GM21576 (cell line): ENCODE data around the gene SERPINA9.
A peak's percentile ranks its signal among the peaks of the same experiment; 100 is the strongest.
"Not testable (repeated sequence)": the region's sequence is repeated elsewhere in the genome, so short reads cannot be mapped to it uniquely, and the experiment has no call there.

Experiments used
- ATAC-seq: cut with Tn5 transposase; IDR thresholded peaks from one replicate; pipeline ENCODE4 v1.9.1; 2021; ENCODE audit warnings: mild to moderate bottlenecking, moderate library complexity; ENCODE audit not compliant: unreplicated experiment

SERPINA9 gene

GRCh38 chr14:94486883-94487282, 10.9 kb upstream of the SERPINA9 start:
- no peak for ATAC-seq

DNA sequence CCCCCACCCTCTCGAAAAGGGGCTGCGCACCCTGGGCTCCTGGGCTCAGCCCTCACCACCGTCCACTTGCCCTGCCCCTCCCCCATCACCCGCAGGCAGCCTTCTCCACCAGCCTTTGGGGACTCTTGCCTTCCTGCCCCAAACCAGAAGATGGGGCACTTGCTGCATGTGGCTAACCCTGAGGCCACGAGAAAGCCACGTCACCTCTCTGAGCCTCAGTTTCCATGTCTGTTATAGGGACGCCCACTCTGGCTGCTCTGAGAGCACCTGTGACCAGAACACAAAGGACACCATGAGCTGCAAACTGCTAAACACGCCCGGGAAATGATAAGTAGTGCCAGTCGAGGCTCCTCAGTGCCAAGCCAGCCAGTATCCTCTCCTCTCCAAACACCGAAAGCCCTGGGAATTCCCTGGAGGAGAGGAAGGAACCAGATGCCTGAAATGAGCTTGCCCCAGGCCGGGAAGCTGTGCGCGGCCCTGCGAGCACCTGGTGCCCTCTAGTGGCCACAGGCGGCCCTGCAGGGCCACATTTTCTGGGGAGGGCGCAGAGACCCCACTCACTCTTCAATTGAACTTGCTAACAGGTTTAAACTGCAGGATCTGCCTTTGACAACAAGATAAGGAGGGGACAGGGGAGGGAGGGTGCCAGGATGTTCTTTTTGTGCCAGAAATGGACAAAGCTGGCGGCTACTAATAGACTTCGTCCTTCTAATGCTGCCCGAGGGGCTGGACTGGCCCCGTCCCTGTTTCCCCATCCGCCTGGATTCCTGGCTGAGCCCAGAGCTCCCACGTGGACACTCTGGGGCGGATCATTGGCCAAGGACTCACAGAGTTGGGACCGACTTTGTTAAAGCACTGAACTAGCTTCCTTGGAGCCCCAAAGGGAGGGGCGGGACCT, 10.2 kb upstream of the SERPINA9 start:
- no peak for ATAC-seq

GRCh38 chr14:94484481-94484880, 8.5 kb upstream of the SERPINA9 start:
- ATAC-seq: no peak

- ATAC-seq: no peak
These were observed 7.8 kb upstream of the SERPINA9 start for GRCh38 chr14:94483729-94484275.

- ATAC-seq: peak; percentile 61
These were observed 7.1 kb upstream of the SERPINA9 start for GRCh38 chr14:94483071-94483451.

DNA sequence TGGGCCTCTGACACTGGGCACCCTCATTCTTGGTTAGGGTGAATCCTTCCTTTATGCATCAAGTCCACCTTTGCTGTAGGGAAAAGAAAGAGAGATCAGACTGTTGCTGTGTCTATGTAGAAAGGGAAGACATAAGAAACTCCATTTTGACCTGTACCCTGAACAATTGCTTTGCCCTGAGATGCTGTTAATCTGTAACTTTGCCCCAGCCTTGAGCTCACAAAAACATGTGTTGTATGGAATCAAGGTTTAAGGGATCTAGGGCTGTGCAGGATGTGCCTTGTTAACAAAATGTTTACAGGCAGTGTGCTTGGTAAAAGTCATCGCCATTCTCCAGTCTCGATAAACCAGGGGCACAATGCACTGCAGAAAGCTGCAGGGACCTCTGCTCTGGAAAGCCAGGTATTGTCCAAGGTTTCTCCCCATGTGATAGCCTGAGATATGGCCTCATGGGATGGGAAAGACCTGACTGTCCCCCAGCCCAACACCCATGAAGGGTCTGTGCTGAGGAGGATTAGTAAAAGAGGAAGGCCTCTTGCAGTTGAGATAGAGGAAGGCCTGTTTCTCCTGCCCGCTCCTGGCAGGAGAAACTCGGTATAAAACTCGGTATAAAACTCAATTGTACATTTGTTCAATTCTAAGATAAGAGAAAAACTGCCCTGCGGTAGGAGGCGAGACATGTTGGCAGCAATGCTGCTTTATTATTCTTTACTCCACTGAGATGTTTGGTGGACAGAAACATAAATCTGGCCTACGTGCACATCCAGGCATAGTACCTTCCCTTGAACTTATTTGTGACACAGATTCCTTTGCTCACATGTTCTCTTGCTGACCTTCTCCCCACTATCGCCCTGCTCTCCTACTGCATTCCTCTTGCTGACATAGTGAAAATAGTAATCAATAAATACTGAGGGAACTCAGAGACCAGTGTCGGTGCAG, 6.4 kb upstream of the SERPINA9 start:
- not testable (repeated sequence) for ATAC-seq

GRCh38 chr14:94481468-94482131, 5.6 kb upstream of the SERPINA9 start:
- ATAC-seq: no peak

DNA sequence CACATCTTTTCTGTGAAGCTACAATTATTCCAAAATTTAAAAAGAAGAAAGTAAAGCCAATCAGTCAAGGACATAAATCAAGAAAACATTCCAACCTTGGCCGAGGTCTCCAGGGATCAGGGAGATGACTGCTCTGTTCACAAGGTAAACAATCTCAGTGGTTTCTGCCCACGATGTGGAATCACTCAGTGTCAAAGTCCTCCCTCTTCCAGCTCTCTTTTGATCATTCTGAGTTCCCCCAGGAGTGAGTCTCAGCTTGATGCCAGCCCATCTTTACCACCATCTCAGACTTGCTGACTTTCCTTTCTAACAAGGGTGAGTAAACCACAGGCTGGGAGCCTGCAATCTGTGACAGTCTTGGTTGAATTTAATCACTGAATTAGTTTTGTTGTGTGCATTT, 4.8 kb upstream of the SERPINA9 start:
- no peak for ATAC-seq

DNA sequence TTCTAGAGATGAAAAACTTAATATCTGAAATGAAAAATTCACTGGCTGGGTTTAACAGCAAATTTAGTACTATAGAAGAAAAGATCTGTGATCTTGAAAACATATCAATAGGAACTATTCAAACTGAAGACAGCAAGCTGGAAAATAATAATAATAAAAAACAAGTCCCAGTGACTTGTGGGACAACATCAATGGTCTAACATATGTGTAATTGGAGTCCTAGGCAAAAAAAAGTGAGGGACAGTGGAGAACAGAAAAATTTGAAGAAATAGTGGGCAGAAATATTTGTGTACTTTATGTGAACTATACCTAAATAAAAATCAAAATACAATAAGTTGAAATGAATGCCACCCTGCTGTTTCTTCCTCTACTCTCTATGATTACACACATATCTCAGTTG, 2.4 kb upstream of the SERPINA9 start:
- no peak for ATAC-seq

DNA sequence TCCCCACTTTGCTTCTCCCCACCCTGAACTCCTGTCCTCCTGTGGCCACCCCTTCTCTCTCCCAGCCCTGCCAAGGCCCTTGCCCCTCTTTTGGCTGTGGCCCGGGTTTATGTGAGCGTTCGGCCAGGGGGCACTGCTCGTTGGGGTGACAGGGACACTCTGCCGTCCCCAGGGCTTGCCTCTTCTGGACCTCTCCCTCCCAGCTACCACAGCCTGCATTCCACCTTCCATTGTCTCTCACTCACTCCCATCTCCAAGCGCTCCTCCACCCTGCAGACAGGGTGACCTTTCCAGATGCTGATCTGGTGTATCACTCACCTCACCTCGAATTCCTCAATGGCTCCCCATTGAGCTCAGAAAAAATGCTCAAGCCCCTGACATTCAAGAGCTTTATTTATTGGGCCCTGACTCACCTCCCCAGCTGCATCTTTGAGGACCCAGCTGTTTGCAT, 1.4 kb downstream of the SERPINA9 start:
- ATAC-seq: no peak

- no peak for ATAC-seq
These were observed 2.2 kb downstream of the SERPINA9 start for GRCh38 chr14:94473666-94474410.

GRCh38 chr14:94472842-94473241, 3.2 kb downstream of the SERPINA9 start:
- no peak for ATAC-seq

DNA sequence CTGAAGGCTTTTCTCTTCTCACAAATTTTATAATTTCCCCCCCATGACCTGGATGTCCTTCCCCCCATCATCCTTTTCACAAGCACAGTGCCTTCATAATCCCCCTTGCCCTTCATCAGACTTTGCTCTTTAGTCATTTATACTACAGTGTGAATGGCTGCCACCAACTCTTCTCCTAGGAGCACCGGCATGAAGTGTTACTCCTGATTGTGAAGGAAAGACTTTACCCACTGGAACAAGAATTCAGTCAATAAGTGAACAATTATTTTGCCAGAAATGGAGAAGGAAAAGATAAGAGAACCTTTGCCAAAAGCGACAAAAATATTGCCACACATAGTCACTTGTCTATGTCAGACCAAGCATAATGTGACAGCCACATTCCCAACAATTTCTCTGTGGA, 5.0 kb downstream of the SERPINA9 start:
- no peak for ATAC-seq

DNA sequence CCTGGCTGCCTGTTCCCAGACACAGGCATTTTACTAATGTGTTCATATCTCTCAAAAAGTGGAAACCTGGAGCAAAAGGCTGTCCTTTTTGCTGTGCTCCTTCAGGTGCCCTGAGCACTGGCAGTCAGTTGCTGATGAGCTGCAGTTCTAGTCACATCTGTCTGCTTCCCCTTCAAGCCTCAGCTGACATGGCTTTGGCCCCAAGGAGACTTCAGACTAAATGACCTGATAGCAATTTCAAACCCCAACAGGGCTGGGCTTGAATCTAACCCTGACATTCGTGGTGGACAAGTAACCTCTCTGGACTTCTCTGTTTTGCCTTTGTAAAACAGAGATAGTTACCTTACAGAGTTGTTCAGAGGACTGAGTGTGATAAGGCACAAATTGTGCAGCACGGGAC, 5.7 kb downstream of the SERPINA9 start:
- no peak for ATAC-seq

- no peak for ATAC-seq
These were observed 6.7 kb downstream of the SERPINA9 start for GRCh38 chr14:94469261-94469660.

- no peak for ATAC-seq
These were observed 8.1 kb downstream of the SERPINA9 start for GRCh38 chr14:94467728-94468520.

DNA sequence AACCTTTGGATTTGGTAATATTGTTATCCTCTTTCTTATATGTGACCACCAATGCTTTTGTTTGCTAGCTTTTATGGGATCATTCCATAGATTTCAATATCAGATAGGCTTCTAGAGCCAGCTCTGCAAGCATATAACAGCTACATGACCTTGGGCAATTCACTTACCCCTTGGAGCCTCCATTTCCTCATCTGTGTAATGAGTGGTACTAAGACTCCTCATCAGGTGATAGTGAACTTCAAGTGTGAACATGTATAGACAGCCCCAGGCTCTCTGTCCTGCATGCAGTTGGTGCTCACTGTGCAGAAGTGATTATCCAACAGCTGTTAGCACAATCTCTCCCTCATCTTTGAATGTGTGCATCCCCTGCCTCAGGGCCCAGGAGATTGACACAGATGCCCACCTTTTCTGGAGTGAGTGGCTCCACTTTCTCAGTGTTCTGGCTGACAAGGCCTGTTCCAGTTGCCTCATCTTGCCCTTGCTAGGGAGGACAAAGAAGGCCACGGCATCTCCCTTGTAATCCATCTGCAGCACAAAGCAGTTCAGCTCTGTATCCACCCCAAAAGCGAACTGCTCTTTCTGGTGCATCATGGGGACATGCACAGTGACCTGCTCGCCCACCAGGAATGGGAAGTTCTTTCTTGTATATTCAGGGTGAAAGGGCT, 9.2 kb downstream of the SERPINA9 start:
- ATAC-seq: no peak

DNA sequence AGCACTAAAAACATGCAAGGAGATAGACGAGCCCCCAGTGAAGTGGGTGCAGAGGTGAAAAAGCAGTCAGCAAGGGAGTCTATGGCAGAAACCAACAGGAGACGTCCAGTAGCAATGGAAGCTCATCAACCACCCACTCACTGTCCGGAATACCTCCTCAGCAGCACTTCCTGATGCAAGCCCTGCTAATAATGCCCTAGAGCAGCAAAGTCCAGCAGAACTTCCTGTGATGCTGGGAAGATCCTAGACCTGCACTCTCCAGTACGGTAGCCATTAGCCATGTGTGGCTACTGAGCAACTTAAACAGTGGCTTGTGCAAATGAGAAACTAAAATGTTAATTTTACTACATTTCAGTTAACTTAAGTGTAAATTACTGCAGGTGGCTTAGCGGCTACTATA, 11.0 kb downstream of the SERPINA9 start:
- no peak for ATAC-seq

DNA sequence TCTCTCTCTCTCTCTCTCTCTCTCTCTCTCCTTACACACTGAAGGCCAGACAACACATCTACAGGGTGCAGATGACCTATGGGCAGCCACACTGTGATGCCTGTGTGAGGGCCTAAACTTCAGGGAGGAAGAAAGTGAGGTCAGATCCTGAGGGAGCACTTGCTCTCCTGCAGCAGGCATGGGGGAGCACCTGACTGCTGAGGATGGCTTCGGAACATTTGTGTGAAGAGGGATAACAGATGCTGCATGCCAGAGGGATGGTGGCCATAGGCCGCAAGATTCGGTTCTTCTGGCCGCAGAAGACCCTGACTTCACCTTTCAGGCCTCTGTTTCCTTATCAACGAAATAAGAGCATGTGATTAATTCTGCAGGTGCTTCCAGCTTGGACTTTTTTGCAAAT, 11.7 kb downstream of the SERPINA9 start:
- ATAC-seq: no peak
